PC-9 (cell line): ENCODE results near the gene MPP2. TPM values are rescaled to one million over a fixed set of nuclear protein-coding genes. Genes with fewer than 3 reads are reported as not detected.
A peak's percentile ranks its signal among the peaks of the same experiment; 100 is the strongest.

Experiments
- BruUV-seq: library from RNA; stranded (reverse); fragments of 400-500 nt; replicated peaks from 2 replicates; lab custom pipeline; 2021; lab: Mats Ljungman, UMichigan
- CTCF ChIA-PET: fragments of 300-600 bp; sonication (Branson Sonifier 250); formaldehyde crosslinking; loops from one replicate; lab custom pipeline; 2022; ENCODE audit warnings: antibody characterized with exemption; lab: Charles Lee
- POLR2A ChIA-PET: fragments of 300-600 bp; sonication (Branson Sonifier 250); formaldehyde crosslinking; loops from one replicate; lab custom pipeline; 2022; ENCODE audit warnings: antibody characterized with exemption; ENCODE audit not compliant: unreplicated experiment; lab: Charles Lee
- DNase-seq, 2 experiments: peaks; one replicate each; pipeline versions ENCODE4 v3.0.0 to v3.0.0-alpha.2; 2015 to 2022; ENCODE audit warnings: mixed read lengths in 1 of 2
- H2AFZ ChIP-seq: fragments of 200-600 bp; sonication (generic); 2 replicates; pipeline ENCODE4 v1.8.1; 2017; ENCODE audit warnings: antibody characterized with exemption
- H3F3A ChIP-seq: fragments of 200-600 bp; sonication (generic); 2 replicates; pipeline ENCODE4 v1.8.1; 2017; ENCODE audit warnings: antibody characterized with exemption, mild to moderate bottlenecking, low read depth; ENCODE audit not compliant: insufficient read depth
- H3K27ac ChIP-seq: fragments of 200-600 bp; sonication (generic); 2 replicates; pipeline ENCODE4 v1.6.1; 2016; ENCODE audit warnings: mixed run types
- H3K27me3 ChIP-seq: fragments of 200-600 bp; sonication (generic); 2 replicates; pipeline ENCODE4 v1.6.1; 2016; ENCODE audit warnings: low read depth, mixed run types; ENCODE audit not compliant: insufficient read depth
- H3K36me3 ChIP-seq: fragments of 200-600 bp; sonication (generic); 2 replicates; pipeline ENCODE4 v1.6.1; 2016; ENCODE audit warnings: low read depth, mixed run types
- H3K4me1 ChIP-seq: fragments of 200-600 bp; sonication (generic); replicated peaks from 2 replicates; pipeline ENCODE4 v1.6.1; 2016; ENCODE audit warnings: mixed run types; ENCODE audit not compliant: insufficient read depth
- H3K4me2 ChIP-seq: fragments of 200-600 bp; sonication (generic); 2 replicates; pipeline ENCODE4 v1.6.1; 2017; ENCODE audit warnings: mixed run types
- H3K4me3 ChIP-seq: fragments of 200-600 bp; sonication (generic); 2 replicates; pipeline ENCODE4 v1.6.1; 2016; ENCODE audit warnings: mixed run types
- H3K79me2 ChIP-seq: fragments of 200-600 bp; sonication (generic); 2 replicates; pipeline ENCODE4 v1.6.1; 2017; ENCODE audit warnings: low read depth, mixed run types
- H3K9me2 ChIP-seq: fragments of 200-600 bp; sonication (generic); 2 replicates; pipeline ENCODE4 v1.8.1; 2017; ENCODE audit warnings: mild to moderate bottlenecking; ENCODE audit not compliant: insufficient read depth
- H3K9me3 ChIP-seq: fragments of 200-600 bp; sonication (generic); 2 replicates; pipeline ENCODE4 v1.8.1; 2016; ENCODE audit warnings: low read depth; ENCODE audit not compliant: insufficient read depth
- H4K20me1 ChIP-seq: fragments of 200-600 bp; sonication (generic); 2 replicates; pipeline ENCODE4 v1.8.1; 2017; ENCODE audit not compliant: insufficient read depth
- EZH2 ChIP-seq: fragments of 200-600 bp; sonication (generic); IDR thresholded peaks from 2 replicates; pipeline ENCODE4 v1.8.0; 2017; ENCODE audit warnings: antibody characterized with exemption, low read depth
- intact Hi-C: fragments of 100-400 bp; cut with micrococcal nuclease; formaldehyde crosslinking; loops from one replicate; pipeline ENCODE4 v1.10.0; 2022; ENCODE audit not compliant: unreplicated experiment
- total RNA-seq: library from RNA; stranded (reverse); gene quantifications from 2 replicates; pipeline ENCODE4 v1.2.3, GENCODE V29; 2021
- TF ChIP-seq, protein P1 (sequence below): fragments of 200-600 bp; sonication (generic); conservative IDR thresholded peaks from 2 replicates; pipeline ENCODE4 v1.6.1; 2017; ENCODE audit warnings: mixed run types, antibody characterized with exemption, mild to moderate bottlenecking, moderate library complexity

Gene MPP2
- total RNA-seq, 1 experiment from 2014 or later = 5.6 TPM

GRCh38 chr17:43877451-43878155, 29.7 kb downstream of the MPP2 start:
- H3K9me2 ChIP-seq = no peaks in the 10 kb centered on the region
- ChIA-PET POLR2A (no interaction called here), CTCF (interaction anchor here (0.6 to 1.0 kb wide), 6 partner anchors 21 to 622 kb away, joined by 3 to 4 read pairs (median 4); no protein-coding TSS in a partner anchor)
- TF ChIP-seq, protein P1, sequence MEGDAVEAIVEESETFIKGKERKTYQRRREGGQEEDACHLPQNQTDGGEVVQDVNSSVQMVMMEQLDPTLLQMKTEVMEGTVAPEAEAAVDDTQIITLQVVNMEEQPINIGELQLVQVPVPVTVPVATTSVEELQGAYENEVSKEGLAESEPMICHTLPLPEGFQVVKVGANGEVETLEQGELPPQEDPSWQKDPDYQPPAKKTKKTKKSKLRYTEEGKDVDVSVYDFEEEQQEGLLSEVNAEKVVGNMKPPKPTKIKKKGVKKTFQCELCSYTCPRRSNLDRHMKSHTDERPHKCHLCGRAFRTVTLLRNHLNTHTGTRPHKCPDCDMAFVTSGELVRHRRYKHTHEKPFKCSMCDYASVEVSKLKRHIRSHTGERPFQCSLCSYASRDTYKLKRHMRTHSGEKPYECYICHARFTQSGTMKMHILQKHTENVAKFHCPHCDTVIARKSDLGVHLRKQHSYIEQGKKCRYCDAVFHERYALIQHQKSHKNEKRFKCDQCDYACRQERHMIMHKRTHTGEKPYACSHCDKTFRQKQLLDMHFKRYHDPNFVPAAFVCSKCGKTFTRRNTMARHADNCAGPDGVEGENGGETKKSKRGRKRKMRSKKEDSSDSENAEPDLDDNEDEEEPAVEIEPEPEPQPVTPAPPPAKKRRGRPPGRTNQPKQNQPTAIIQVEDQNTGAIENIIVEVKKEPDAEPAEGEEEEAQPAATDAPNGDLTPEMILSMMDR = no peak
- TF ChIP-seq EZH2 = no peak
- H3K36me3 ChIP-seq = no peaks in the 10 kb centered on the region
- no peaks in the 10 kb centered on the region for H3K9me3 ChIP-seq
- H3K4me1 ChIP-seq = peaks cover under 1% of the 10 kb centered on the region; the same call in 1 of the 2 replicates
- DNase-seq = no peak
- no peaks in the 10 kb centered on the region for H3F3A ChIP-seq
- BruUV-seq = no TSS peak
- no peak overlapping the region for H2AFZ ChIP-seq
- intact Hi-C loops = loop anchor here (1.0 to 2.0 kb wide), 2 partner anchors 117 to 164 kb away; no protein-coding TSS in a partner anchor
- H3K4me3 ChIP-seq = no peak overlapping the region
- H3K4me2 ChIP-seq = no peak overlapping the region
- H4K20me1 ChIP-seq = no peaks in the 10 kb centered on the region
- no peaks in the 10 kb centered on the region for H3K79me2 ChIP-seq
- no peaks in the 10 kb centered on the region for H3K27me3 ChIP-seq
- no peak overlapping the region for H3K27ac ChIP-seq

DNA sequence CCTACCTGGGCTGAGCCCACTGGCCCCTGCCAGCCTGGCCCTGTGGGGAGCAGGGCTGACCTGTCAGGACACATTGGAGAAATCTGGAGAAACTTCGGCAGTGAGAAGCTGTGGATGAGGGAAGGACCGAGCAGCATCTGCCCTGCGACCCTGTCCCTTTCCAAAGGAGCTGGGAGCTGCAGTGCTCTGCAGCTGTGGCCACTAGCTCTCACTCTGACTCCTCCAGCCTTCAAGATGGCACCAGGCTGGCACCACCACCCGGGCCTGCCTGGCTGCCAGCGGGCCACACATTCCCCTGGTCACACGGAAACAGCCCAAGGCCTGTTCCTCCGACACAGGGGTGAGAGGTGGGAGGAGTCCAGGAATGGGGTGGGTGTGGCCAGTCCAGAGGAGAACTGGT, 30.3 kb downstream of the MPP2 start:
- Histone ChIP-seq H3K9me3 (no peaks in the 10 kb centered on the region), H3K36me3 (no peaks in the 10 kb centered on the region), H3K4me2 (no peak overlapping the region), H4K20me1 (no peaks in the 10 kb centered on the region), H3K9me2 (no peaks in the 10 kb centered on the region), H3K4me3 (no peak overlapping the region), H3F3A (no peaks in the 10 kb centered on the region), H2AFZ (no peak overlapping the region), H3K27me3 (no peaks in the 10 kb centered on the region), H3K4me1 (peaks cover 6% of the 10 kb centered on the region), H3K27ac (no peak overlapping the region), H3K79me2 (no peaks in the 10 kb centered on the region)
- intact Hi-C loops = no loop called here
- POLR2A ChIA-PET = no interaction called here
- DNase-seq = no peak
- TF ChIP-seq, protein P1 = no peak
- no peak for TF ChIP-seq EZH2
- CTCF ChIA-PET = interaction anchor here (0.6 kb wide), 1 partner anchor 22 kb away, joined by 3 read pairs; no protein-coding TSS in a partner anchor
- BruUV-seq = no TSS peak

GRCh38 chr17:43875476-43876147, 31.7 kb downstream of the MPP2 start:
- ChIA-PET CTCF (no interaction called here), POLR2A (no interaction called here)
- H3K9me2 ChIP-seq = no peaks in the 10 kb centered on the region
- no peak overlapping the region for H3K4me2 ChIP-seq
- H3F3A ChIP-seq = no peaks in the 10 kb centered on the region
- H3K27me3 ChIP-seq = peaks cover 1% of the 10 kb centered on the region; the same call in 1 of the 2 replicates
- intact Hi-C loops = no loop called here
- H3K27ac ChIP-seq = no peak overlapping the region
- TF ChIP-seq, protein P1 = no peak
- no peak for TF ChIP-seq EZH2
- H3K4me3 ChIP-seq = no peak overlapping the region
- H4K20me1 ChIP-seq = no peaks in the 10 kb centered on the region
- no peak overlapping the region for H2AFZ ChIP-seq
- no peak for DNase-seq
- TSS peak; percentile 93 for BruUV-seq
- H3K36me3 ChIP-seq = no peaks in the 10 kb centered on the region
- no peaks in the 10 kb centered on the region for H3K79me2 ChIP-seq
- H3K9me3 ChIP-seq = no peaks in the 10 kb centered on the region
- peaks cover 15% of the 10 kb centered on the region for H3K4me1 ChIP-seq
